Gastrocnemius medialis (tissue), 4 donors: ENCODE results near the gene CD2BP2.

ENCODE experiments used
- CTCF ChIP-seq, 5 experiments: fragments of 450-650 bp in 3 of 5; fragments of 200-600 bp in 2 of 5; sonication (generic) in 2 of 5; IDR thresholded peaks in 4 of 5; conservative IDR thresholded peaks in 1 of 5; 1 replicate in 4 of 5; 2 replicates in 1 of 5; pipeline ENCODE4 v1.5.1; 2016 to 2019; ENCODE audit warnings: antibody characterized with exemption in 5 of 5, mild to moderate bottlenecking in 3 of 5, moderate library complexity in 3 of 5
- POLR2A ChIP-seq, 2 donors: fragments of 450-650 bp; IDR thresholded peaks; one replicate each; pipeline ENCODE4 v1.6.1; 2017; ENCODE audit warnings: antibody characterized with exemption in 2 of 2, mild to moderate bottlenecking in 2 of 2, moderate library complexity in 2 of 2

- TF ChIP-seq CTCF (IDR thresholded peaks at IDR 0.05 in 4 of 5, conservative IDR thresholded peaks at IDR 0.05 in 1 of 5), result no peak
- TF ChIP-seq POLR2A (IDR thresholded peaks at IDR 0.05), result no peak
These were observed 24.2 kb upstream of the CD2BP2 start for GRCh38 chr16:30379158-30379783.
